ENCODE results near the gene SH3PXD2B. TPM values are rescaled to one million over a fixed set of nuclear protein-coding genes. Genes with fewer than 3 reads are reported as not detected.

The SH3PXD2B gene
- polyA plus RNA-seq, 3 donors: 24.8 to 37.7 (median 35.0) TPM

DNA sequence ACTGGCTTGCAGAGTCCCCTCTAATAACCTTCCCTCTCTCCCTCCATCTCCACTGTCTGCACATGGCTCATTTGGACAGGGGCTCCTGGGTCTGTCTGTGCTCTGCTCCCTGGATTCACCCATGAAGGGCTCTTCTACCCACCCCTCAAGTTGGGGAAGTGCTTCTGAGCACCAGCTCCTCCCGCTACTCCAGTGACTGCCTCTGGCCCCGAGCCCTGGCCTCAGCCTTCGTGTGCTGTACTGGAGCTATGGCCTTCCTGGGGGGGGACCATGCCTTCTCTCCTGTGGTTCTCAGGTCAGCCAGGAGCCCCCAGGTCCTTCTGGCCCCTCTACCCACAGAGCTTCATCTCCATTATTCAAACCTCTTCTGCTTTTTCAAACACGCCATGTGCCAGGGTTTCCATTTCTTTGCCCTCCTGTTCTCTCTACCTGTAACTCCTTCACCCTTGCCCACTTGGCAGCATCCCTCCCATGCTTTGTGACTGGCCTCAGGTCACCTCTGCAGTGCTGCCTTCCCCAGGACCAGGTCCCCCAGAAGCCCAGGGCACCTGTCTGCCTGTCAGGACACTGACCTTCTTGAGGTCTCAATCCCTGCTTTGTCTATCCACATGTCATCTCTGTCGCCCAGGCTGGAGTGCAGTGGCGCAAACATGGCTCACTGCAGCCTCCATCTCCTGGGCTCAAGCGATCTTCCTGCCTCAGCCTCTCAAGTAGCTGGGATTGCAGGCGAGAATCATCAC is 9.5 kb downstream of the SH3PXD2B start:
- no peak for DNase-seq (ENCODE audit: extremely low read depth in 1 of 11, low read depth in 9 of 11, low spot score in 4 of 11)

DNA sequence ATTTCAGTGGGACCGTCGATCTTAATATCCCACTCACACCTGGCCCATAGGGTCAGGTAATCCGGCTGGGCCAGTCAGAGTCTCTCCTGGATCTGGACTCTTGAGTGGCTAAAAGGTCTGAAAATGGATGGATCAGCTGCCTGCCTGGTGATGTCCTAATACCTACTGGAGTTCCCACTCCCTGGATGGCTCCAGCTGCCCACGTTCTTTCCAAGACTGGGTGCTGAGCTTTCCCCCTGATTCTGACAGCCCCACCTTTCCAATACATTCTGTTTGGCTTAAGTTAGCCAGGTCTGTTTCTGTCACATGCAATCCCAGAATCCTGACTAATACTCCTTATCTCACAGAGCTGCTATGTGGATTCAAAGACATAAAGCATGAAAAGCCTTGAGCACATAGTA is 10.2 kb downstream of the SH3PXD2B start:
- DNase-seq (ENCODE audit: extremely low read depth in 1 of 11, low read depth in 9 of 11, low spot score in 4 of 11): no peak

- no peak for DNase-seq (ENCODE audit: extremely low read depth in 1 of 11, low read depth in 9 of 11, low spot score in 4 of 11)
Observed at GRCh38 chr5:172443441-172444109, 10.8 kb downstream of the SH3PXD2B start.

DNA sequence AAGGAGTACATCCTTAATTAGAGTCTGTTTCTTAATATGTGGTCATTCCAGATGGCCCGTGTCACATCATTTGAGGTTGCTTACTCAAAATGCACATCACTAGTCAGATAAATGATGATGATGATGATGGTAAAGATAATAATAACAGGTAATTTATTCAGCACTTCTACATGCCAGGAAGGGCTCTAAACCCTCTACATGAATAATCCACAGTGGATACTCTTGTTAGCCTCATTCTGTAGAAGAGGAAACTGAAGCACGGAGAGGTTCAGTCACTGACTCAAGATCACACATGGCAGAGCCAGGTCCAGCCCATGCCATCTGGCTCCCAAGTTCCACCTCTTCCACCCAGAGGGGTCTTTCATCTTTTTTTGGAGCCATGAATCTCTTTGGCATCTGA is 11.7 kb downstream of the SH3PXD2B start:
- no peak for DNase-seq (ENCODE audit: extremely low read depth in 1 of 11, low read depth in 9 of 11, low spot score in 4 of 11)

- no peak for DNase-seq (ENCODE audit: extremely low read depth in 1 of 11, low read depth in 9 of 11, low spot score in 4 of 11)
Observed at GRCh38 chr5:172441262-172441751, 13.0 kb downstream of the SH3PXD2B start.

GRCh38 chr5:172440486-172440885 is 13.8 kb downstream of the SH3PXD2B start:
- DNase-seq (ENCODE audit: extremely low read depth in 1 of 11, low read depth in 9 of 11, low spot score in 4 of 11): no peak

- no peak for DNase-seq (ENCODE audit: extremely low read depth in 1 of 11, low read depth in 9 of 11, low spot score in 4 of 11)
Observed at GRCh38 chr5:172439785-172440477, 14.4 kb downstream of the SH3PXD2B start.

DNA sequence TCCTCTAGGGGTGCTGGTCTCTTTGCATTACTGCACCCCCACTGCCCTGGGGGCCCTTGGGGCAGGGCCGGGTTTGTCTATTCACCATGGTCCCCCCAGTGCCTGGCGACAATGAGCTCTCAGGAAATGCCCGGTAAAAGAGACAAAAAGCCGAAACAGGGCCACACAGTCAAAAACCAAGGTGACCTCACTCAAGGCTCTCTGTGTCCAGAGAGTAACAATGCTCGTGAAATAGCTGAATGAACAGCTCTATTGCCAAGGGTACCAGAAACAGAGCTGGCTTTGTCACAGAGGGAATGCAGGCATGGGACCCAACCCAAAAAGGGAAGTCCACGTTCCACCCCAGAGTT is 16.0 kb downstream of the SH3PXD2B start:
- no peak for DNase-seq (ENCODE audit: extremely low read depth in 1 of 11, low read depth in 9 of 11, low spot score in 4 of 11)

GRCh38 chr5:172437445-172438318 is 16.6 kb downstream of the SH3PXD2B start:
- DNase-seq (ENCODE audit: extremely low read depth in 1 of 11, low read depth in 9 of 11, low spot score in 4 of 11): peak in 3 of 11 donors; percentile 38 to 77 (median 58)

DNA sequence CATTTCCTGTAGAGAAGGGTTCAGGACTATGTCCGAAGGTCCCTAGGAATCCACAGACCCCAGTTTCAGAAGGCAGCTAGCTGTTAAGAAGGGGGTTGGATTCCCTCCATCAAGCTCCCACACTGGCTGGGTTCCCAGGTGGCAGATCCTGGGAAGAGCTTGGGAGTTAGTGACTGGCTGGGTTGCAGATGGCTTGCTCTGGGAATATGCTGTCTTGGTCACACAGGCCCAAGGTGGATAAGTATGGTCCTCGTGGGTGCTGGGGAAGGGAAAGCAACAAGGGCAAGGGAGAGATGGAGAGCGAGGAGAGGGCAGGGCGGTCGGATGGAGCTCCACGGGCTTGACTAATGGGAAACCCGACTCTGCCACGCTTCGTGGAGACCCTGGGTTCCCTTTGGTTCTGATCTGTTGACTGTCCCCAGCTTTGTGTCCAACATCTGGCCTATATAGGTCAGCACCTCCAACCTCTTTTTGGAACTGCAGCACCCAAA is 17.4 kb downstream of the SH3PXD2B start:
- no peak for DNase-seq (ENCODE audit: extremely low read depth in 1 of 11, low read depth in 9 of 11, low spot score in 4 of 11)

GRCh38 chr5:172436078-172436878 is 18.0 kb downstream of the SH3PXD2B start:
- no peak for DNase-seq (ENCODE audit: extremely low read depth in 1 of 11, low read depth in 9 of 11, low spot score in 4 of 11)

DNA sequence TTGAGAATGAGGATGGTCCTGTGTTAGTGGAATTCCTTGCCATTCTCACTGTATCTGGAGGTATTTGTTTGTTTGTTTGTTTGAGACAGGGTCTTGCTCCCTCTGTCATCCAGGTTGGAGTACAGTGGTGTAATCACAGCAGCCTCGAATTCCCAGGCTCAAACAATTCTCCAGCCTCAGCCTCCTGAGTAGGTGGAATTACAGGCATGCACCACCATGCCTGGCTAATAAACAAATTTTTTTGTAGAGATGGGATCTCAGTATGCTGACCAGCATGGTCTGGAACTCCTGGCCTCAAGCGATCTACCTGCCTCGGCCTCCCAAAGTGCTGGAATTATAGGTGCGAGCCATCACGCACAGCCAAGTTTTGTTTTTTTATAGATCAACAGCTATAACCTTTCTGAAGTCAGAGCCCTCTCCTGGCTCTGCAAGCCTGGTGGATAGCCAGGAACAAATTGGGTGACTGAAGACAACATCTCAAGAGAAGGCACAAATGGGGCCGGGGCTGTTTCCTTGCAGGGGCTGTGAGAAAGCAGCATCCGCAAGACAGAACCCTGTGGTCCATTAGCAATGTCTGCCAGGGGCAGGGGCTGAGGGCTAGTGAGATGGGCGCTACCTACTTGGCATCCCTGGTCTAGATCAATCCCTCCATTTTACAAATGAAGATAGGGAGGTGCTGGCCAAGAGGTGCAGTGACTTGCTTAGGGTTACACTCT is 18.8 kb downstream of the SH3PXD2B start:
- DNase-seq (ENCODE audit: extremely low read depth in 1 of 11, low read depth in 9 of 11, low spot score in 4 of 11): no peak

DNA sequence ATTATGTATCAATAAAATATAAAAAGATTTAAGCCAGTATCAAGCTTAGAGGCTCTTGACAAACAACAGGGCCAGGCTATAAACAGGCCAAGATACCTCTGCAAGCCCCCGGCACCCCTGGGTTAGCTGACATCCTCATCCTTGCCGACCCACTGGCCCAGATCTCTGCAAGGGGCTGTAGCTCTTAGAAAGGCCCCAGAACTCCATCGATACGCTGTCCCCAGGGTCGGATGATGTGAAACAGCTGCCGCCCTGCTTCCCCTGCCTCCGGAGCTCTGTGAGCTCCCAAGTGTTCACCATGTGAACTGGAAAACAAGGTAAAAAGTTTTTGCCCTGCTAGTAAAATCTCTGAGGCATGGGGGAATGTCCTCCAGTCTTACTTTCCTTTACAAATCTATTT is 20.1 kb downstream of the SH3PXD2B start:
- no peak for DNase-seq (ENCODE audit: extremely low read depth in 1 of 11, low read depth in 9 of 11, low spot score in 4 of 11)

DNA sequence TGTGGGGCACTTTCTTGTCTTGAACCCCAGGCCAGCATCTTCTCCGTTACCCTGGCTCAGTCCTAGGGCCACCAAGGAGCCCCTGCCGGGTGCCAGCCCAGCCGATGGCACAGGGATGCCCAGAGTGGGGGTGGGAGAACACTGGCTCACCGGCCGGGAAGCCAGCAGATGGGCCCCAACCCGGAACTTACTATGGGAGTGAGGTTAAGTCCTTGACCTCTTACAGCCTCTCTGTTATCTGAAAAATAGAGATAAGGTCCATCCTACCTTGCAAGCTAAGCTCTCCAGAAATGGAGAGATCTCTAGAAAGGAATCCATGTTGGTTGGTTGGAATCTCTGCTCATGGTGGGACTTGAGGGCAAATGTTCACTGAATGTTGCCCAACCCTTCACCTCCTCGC is 20.8 kb downstream of the SH3PXD2B start:
- no peak for DNase-seq (ENCODE audit: extremely low read depth in 1 of 11, low read depth in 9 of 11, low spot score in 4 of 11)

GRCh38 chr5:172433071-172433470 is 21.3 kb downstream of the SH3PXD2B start:
- DNase-seq (ENCODE audit: extremely low read depth in 1 of 11, low read depth in 9 of 11, low spot score in 4 of 11): no peak

DNA sequence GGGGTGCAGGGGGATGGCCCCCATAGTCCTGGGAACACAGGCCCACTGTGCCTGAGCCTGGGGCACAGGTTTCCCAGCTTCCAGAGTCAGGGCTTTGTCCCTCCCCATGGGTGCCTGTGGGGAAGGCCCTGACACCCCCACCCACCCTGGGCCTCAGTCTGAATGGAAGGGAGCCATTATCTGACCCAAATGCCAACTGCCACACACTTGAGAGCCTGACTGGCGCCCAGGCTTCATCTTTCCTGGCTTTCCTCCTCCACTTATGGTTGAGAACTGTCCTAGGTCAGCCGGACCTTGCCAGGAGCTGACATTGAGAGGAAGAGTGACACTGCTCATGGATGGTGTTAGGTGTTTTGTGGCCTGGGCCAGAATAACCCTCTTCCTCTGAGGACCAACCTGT is 24.0 kb downstream of the SH3PXD2B start:
- no peak for DNase-seq (ENCODE audit: extremely low read depth in 1 of 11, low read depth in 9 of 11, low spot score in 4 of 11)

- DNase-seq (ENCODE audit: extremely low read depth in 1 of 11, low read depth in 9 of 11, low spot score in 4 of 11): no peak
Observed at GRCh38 chr5:172429201-172429940, 25.0 kb downstream of the SH3PXD2B start.

Data from renal cortex interstitium (tissue), 11 donors.